Measurements from ENCODE around the gene DDR2. TPM values are rescaled to one million over a fixed set of nuclear protein-coding genes. Genes with fewer than 3 reads are reported as not detected.

DDR2 gene
- total and polyA plus RNA-seq, 8 donors = 1.4 to 14.6 (median 3.3) TPM

GRCh38 chr1:162666006-162666645 is 33.9 kb downstream of the DDR2 start:
- DNase-seq = no peak
- Histone ChIP-seq H3K27ac (no peak overlapping the region), H3K36me3 (no peaks in the 10 kb centered on the region), H3K4me1 (no peaks in the 10 kb centered on the region), H3K9me3 (no peaks in the 10 kb centered on the region), H3K27me3 (no peaks in the 10 kb centered on the region), H3K4me3 (no peak overlapping the region)
- no peak for FAIRE-seq
- intact Hi-C loops (cut with DNase I) = no loop called here
- TF ChIP-seq CTCF (IDR thresholded peaks at IDR 0.05) = no peak
- ATAC-seq = no peak
- 48 to 51% methylated on average over 5 of the region's 5 CpGs for WGBS, 2 donors

GRCh38 chr1:162667381-162668080 is 35.3 kb downstream of the DDR2 start:
- no peaks in the 10 kb centered on the region for H3K36me3 ChIP-seq
- TF ChIP-seq CTCF (IDR thresholded peaks at IDR 0.05) = no peak
- no peaks in the 10 kb centered on the region for H3K4me1 ChIP-seq
- no peak overlapping the region for H3K4me3 ChIP-seq
- no peak for DNase-seq
- no peak overlapping the region for H3K27ac ChIP-seq
- no peak for ATAC-seq
- intact Hi-C loops (cut with DNase I) = no loop called here
- no peaks in the 10 kb centered on the region for H3K9me3 ChIP-seq
- FAIRE-seq = no peak
- no peaks in the 10 kb centered on the region for H3K27me3 ChIP-seq
- 63 to 79% methylated on average over 2 of the region's 2 CpGs for WGBS, 2 donors

- ATAC-seq (peak in 3 of 4 donors; percentile 36 to 58 (median 44)), FAIRE-seq (no peak), DNase-seq (no peak)
- H3K27me3 ChIP-seq = no peaks in the 10 kb centered on the region
- H3K4me1 ChIP-seq = no peaks in the 10 kb centered on the region
- H3K9me3 ChIP-seq = no peaks in the 10 kb centered on the region
- no peak overlapping the region for H3K4me3 ChIP-seq
- no peaks in the 10 kb centered on the region for H3K36me3 ChIP-seq
- H3K27ac ChIP-seq = no peak overlapping the region
- intact Hi-C loops (cut with DNase I) = no loop called here
- WGBS, 2 donors = 83 to 87% methylated on average over 8 of the region's 8 CpGs
- no peak for TF ChIP-seq CTCF (IDR thresholded peaks at IDR 0.05)
Measured at GRCh38 chr1:162670928-162671663, 38.8 kb downstream of the DDR2 start.

GRCh38 chr1:162671664-162672410 is 39.6 kb downstream of the DDR2 start:
- Histone ChIP-seq H3K27me3 (no peaks in the 10 kb centered on the region), H3K4me1 (no peaks in the 10 kb centered on the region), H3K36me3 (no peaks in the 10 kb centered on the region), H3K27ac (no peak overlapping the region), H3K9me3 (no peaks in the 10 kb centered on the region), H3K4me3 (no peak overlapping the region)
- intact Hi-C loops (cut with DNase I) = no loop called here
- ATAC-seq (no peak), DNase-seq (no peak), FAIRE-seq (no peak)
- WGBS, 2 donors = 56 to 73% methylated on average over 5 of the region's 5 CpGs
- TF ChIP-seq CTCF (IDR thresholded peaks at IDR 0.05) = no peak

All from pancreas (tissue), 10 donors.